VCaP (cell line): ENCODE data around the gene MYLK.

ENCODE experiments used
- H3K27ac ChIP-seq: fragments of 450-650 bp; 2 replicates; pipeline ENCODE4 v1.5.1; 2017
- CTCF ChIP-seq: fragments of 450-650 bp; conservative IDR thresholded peaks from 2 replicates; pipeline ENCODE4 v1.5.1; 2017; ENCODE audit warnings: mild to moderate bottlenecking, moderate library complexity

Gene MYLK

GRCh38 chr3:123781571-123782275 is 102.4 kb downstream of the MYLK start:
- no peak for TF ChIP-seq CTCF
- H3K27ac ChIP-seq: no peak overlapping the region

- H3K27ac ChIP-seq: no peak overlapping the region
- no peak for TF ChIP-seq CTCF
Observed at GRCh38 chr3:123781138-123781537, 103.0 kb downstream of the MYLK start.

GRCh38 chr3:123780656-123781055 is 103.5 kb downstream of the MYLK start:
- no peak overlapping the region for H3K27ac ChIP-seq
- no peak for TF ChIP-seq CTCF

GRCh38 chr3:123779655-123780231 is 104.4 kb downstream of the MYLK start:
- H3K27ac ChIP-seq: no peak overlapping the region
- TF ChIP-seq CTCF: no peak

- no peak overlapping the region for H3K27ac ChIP-seq
- TF ChIP-seq CTCF: no peak
Observed at GRCh38 chr3:123778991-123779622, 105.0 kb downstream of the MYLK start.

GRCh38 chr3:123778525-123778924 is 105.6 kb downstream of the MYLK start:
- H3K27ac ChIP-seq: no peak overlapping the region
- no peak for TF ChIP-seq CTCF

- H3K27ac ChIP-seq: no peak overlapping the region
- no peak for TF ChIP-seq CTCF
Observed at GRCh38 chr3:123776071-123776782, 107.9 kb downstream of the MYLK start.
